OCI-LY3 (cell line): ENCODE measurements around the gene MED10.

ENCODE experiments used
- CTCF ChIP-seq: fragments of 200-600, 300-600 bp; sonication (generic); IDR thresholded peaks from 2 replicates; pipeline ENCODE4 v1.5.1; 2014; ENCODE audit warnings: antibody characterized with exemption, low read length, low read depth
- EZH2phosphoT487 ChIP-seq: fragments of 200-600 bp; shearing (Covaris generic); IDR thresholded peaks from 2 replicates; pipeline ENCODE4 v1.6.1; 2018; ENCODE audit warnings: antibody characterized with exemption, mixed run types, low read depth

- TF ChIP-seq CTCF (no peak), EZH2phosphoT487 (no peak)
Measured at GRCh38 chr5:6424700-6425099, 46.4 kb upstream of the MED10 start.
